ENCODE measurements around the gene CBY1. TPM values are rescaled to one million over a fixed set of nuclear protein-coding genes. Genes with fewer than 3 reads are reported as not detected.
"Not testable (repeated sequence)": the region's sequence is repeated elsewhere in the genome, so short reads cannot be mapped to it uniquely, and the experiment has no call there.

Gene CBY1
- total RNA-seq, 2 experiments from 2014 or later: 4.6 to 7.6 TPM

GRCh38 chr22:38613588-38613987 is 42.9 kb upstream of the CBY1 start:
- Mint-ChIP-seq H3K27ac (no peak overlapping the region), H3K4me1 (ENCODE audit: low read depth) (no peaks in the 10 kb centered on the region), H3K4me3 (no peak overlapping the region), H3K27me3 (peaks cover 9% of the 10 kb centered on the region), H3K36me3 (ENCODE audit: low read depth) (no peaks in the 10 kb centered on the region), H3K9me3 (peaks cover 4% of the 10 kb centered on the region)
- Histone ChIP-seq H3K36me3 (ENCODE audit: insufficient read depth, low read length) (no peaks in the 10 kb centered on the region), H3K4me1 (ENCODE audit: insufficient read depth, low read length) (no peaks in the 10 kb centered on the region), H3K27ac (ENCODE audit: low read depth in 1 of 2, low read length in 2 of 2) (no peak overlapping the region), H3K9me3 (ENCODE audit: control insufficient read depth in 1 of 2, insufficient read depth in 1 of 2, low read length in 2 of 2) (peaks cover 10 to 11% of the 10 kb centered on the region in 2 experiments), H3K4me3 (ENCODE audit: low read length) (no peak overlapping the region), H3K27me3 (ENCODE audit: control insufficient read depth in 1 of 2, insufficient read depth in 2 of 2, low read length in 2 of 2) (peaks cover 0 to 3% of the 10 kb centered on the region in 2 experiments)
- ChIA-PET CTCF (no interaction called here), POLR2A (no interaction called here)
- DNase-seq (no peak), ATAC-seq (ENCODE audit: poor library complexity) (no peak)
- no peak for TF ChIP-seq CTCF (IDR thresholded peaks at IDR 0.05)
- intact Hi-C loops (cut with DNase I, micrococcal nuclease): no loop called here

GRCh38 chr22:38614332-38615063 is 41.9 kb upstream of the CBY1 start:
- peaks cover 9% of the 10 kb centered on the region for H3K27me3 Mint-ChIP-seq
- ChIA-PET POLR2A (no interaction called here), CTCF (no interaction called here)
- Histone ChIP-seq H3K4me1 (ENCODE audit: insufficient read depth, low read length) (no peaks in the 10 kb centered on the region), H3K27me3 (ENCODE audit: control insufficient read depth in 1 of 2, insufficient read depth in 2 of 2, low read length in 2 of 2) (peaks cover 0 to 3% of the 10 kb centered on the region in 2 experiments), H3K27ac (ENCODE audit: low read depth in 1 of 2, low read length in 2 of 2) (no peak overlapping the region), H3K9me3 (ENCODE audit: control insufficient read depth in 1 of 2, insufficient read depth in 1 of 2, low read length in 2 of 2) (peaks cover 10 to 12% of the 10 kb centered on the region in 2 experiments), H3K36me3 (ENCODE audit: insufficient read depth, low read length) (no peaks in the 10 kb centered on the region), H3K4me3 (ENCODE audit: low read length) (no peak overlapping the region)
- no peaks in the 10 kb centered on the region for H3K4me1 Mint-ChIP-seq (ENCODE audit: low read depth)
- no peaks in the 10 kb centered on the region for H3K36me3 Mint-ChIP-seq (ENCODE audit: low read depth)
- no peak for ATAC-seq (ENCODE audit: poor library complexity)
- no peak for DNase-seq
- H3K4me3 Mint-ChIP-seq: no peak overlapping the region
- H3K9me3 Mint-ChIP-seq: peaks cover 4% of the 10 kb centered on the region
- H3K27ac Mint-ChIP-seq: no peak overlapping the region
- intact Hi-C loops (cut with DNase I, micrococcal nuclease): no loop called here
- TF ChIP-seq CTCF (IDR thresholded peaks at IDR 0.05): no peak

- DNase-seq; H3K27me3 ChIP-seq (ENCODE audit: control insufficient read depth in 1 of 2, insufficient read depth in 2 of 2, low read length in 2 of 2); H3K4me1 ChIP-seq (ENCODE audit: insufficient read depth, low read length); intact Hi-C loops (cut with DNase I, micrococcal nuclease); H3K36me3 Mint-ChIP-seq (ENCODE audit: low read depth); POLR2A ChIA-PET; H3K9me3 Mint-ChIP-seq; H3K4me1 Mint-ChIP-seq (ENCODE audit: low read depth); CTCF ChIA-PET; ATAC-seq (ENCODE audit: poor library complexity); H3K4me3 ChIP-seq (ENCODE audit: low read length); H3K4me3 Mint-ChIP-seq; H3K27me3 Mint-ChIP-seq; H3K36me3 ChIP-seq (ENCODE audit: insufficient read depth, low read length); H3K27ac Mint-ChIP-seq; H3K27ac ChIP-seq (ENCODE audit: low read depth in 1 of 2, low read length in 2 of 2): not testable (repeated sequence)
- H3K9me3 ChIP-seq (ENCODE audit: control insufficient read depth in 1 of 2, insufficient read depth in 1 of 2, low read length in 2 of 2): peaks cover 10 to 12% of the 10 kb centered on the region in 2 experiments
Observed at GRCh38 chr22:38615064-38615405, 41.4 kb upstream of the CBY1 start.

GRCh38 chr22:38618258-38618657 is 38.2 kb upstream of the CBY1 start:
- Mint-ChIP-seq H3K4me1 (ENCODE audit: low read depth) (no peaks in the 10 kb centered on the region), H3K27me3 (peaks cover 9% of the 10 kb centered on the region), H3K36me3 (ENCODE audit: low read depth) (no peaks in the 10 kb centered on the region), H3K4me3 (no peak overlapping the region), H3K27ac (no peak overlapping the region), H3K9me3 (peaks cover 4% of the 10 kb centered on the region)
- ChIA-PET CTCF (no interaction called here), POLR2A (no interaction called here)
- Histone ChIP-seq H3K4me3 (ENCODE audit: low read length) (no peak overlapping the region), H3K9me3 (ENCODE audit: control insufficient read depth in 1 of 2, insufficient read depth in 1 of 2, low read length in 2 of 2) (peaks cover 10 to 12% of the 10 kb centered on the region in 2 experiments), H3K27ac (ENCODE audit: low read depth in 1 of 2, low read length in 2 of 2) (no peak overlapping the region), H3K27me3 (ENCODE audit: control insufficient read depth in 1 of 2, insufficient read depth in 2 of 2, low read length in 2 of 2) (peaks cover 0 to 3% of the 10 kb centered on the region in 2 experiments), H3K4me1 (ENCODE audit: insufficient read depth, low read length) (no peaks in the 10 kb centered on the region), H3K36me3 (ENCODE audit: insufficient read depth, low read length) (no peaks in the 10 kb centered on the region)
- intact Hi-C loops (cut with DNase I, micrococcal nuclease): no loop called here
- DNase-seq: no peak
- no peak for ATAC-seq (ENCODE audit: poor library complexity)
- TF ChIP-seq CTCF (IDR thresholded peaks at IDR 0.05): no peak

All from CD4-positive, alpha-beta T cell (primary cell).